Measurements from ENCODE around the gene ZDHHC8.

Gene ZDHHC8

DNA sequence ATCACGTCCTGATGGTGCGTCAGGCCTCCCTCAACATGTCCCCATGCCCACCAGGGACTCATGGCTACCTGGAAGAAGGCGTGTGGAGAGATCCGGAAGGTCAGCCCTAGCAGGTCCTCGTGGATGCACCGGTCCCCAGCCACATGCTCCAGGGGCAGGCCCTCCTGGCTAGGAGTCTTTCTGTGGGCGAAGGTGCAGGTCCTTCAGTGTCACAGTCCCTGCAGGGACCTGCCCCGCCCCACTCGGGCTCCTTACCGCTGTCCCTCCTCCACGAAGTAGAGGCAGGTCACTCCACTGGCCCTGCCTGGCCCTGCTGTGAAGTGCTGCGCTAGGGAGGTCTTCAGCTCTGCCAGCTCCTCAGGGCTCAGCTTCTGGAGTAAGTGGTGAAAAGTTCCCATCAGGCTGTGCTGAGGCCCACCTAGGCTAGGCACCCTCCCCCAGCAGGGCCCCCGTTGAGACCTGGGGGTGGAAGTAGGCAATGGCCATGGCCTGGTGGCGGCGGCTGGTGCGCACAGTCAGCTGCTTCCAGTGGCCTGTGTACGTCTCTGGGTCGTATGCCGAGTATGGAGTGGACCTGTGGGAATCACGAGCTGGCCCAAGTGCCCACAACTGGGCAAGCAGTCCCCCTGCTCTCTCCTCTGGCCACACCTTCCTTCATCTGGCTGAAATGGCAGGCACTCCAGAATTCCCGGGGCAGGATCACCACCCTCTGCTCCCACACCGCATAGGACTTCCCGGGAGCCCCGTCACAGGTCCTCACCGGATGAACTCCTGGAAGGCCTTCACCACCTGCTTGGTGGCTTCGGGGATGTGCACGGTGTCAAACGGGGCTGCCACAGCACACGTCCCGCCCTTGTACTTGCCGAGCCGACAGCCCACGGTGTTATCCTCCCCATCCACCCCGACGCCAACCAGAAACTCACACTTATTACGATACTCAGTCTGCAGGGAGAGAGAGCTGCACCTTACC lies 16.8 kb upstream of the ZDHHC8 start:
- no peak overlapping the region for H3K27ac ChIP-seq (ENCODE audit: low read depth, low read length)
- peaks cover 2 to 41% (median 32%) of the 10 kb centered on the region in 5 donors for H3K4me1 ChIP-seq (ENCODE audit: control insufficient read depth in 5 of 5, insufficient read depth in 5 of 5, low read length in 5 of 5)
- no peaks in the 10 kb centered on the region for H3K9me3 ChIP-seq (ENCODE audit: control insufficient read depth in 5 of 5, low read length in 5 of 5)
- H3K9ac ChIP-seq (ENCODE audit: low read length in 5 of 5) = peak overlapping the region in 1 of 5 donors; percentile 90
- H3K36me3 ChIP-seq (ENCODE audit: control insufficient read depth in 5 of 5, insufficient read depth in 5 of 5, low read length in 5 of 5) = peaks cover 0 to 66% (median 60%) of the 10 kb centered on the region in 5 donors
- H3K4me3 ChIP-seq (ENCODE audit: low read depth in 1 of 5, low read length in 5 of 5) = no peak overlapping the region
- no peaks in the 10 kb centered on the region for H3K27me3 ChIP-seq (ENCODE audit: control insufficient read depth in 5 of 5, insufficient read depth in 4 of 5, low read length in 5 of 5)

DNA sequence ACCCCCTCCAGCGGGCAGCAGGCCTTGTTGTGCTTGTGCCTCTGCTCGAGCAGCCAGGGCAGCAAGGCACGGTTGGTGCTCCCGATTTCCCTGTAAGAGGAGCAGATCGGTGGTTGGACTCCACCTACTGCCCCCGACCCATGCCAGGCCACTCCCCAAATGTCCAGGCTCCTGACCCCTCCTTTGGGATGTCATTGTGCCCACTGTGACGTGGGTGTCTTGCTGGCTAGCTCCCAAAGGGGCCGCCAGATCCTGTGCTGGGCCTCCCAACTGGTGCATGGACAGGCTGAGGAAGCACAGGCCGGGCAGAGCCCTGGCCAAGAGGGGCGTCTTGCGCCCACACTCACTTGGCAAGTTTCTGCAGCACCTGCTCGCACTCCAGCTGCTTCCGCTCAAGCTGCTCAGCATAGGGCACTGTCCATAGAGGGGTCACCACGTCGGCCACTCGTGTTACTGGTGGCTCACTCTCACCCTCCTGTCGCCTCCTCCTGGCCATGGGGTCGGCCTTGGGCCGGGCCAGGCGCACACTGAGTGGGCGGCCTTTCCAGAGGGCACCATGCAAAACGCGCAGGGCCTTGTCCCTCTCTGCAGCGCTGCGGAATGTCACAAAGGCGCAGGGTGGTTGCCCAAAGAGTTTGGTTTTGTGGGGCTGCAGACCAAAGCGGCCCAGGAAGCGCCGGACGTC lies 15.8 kb upstream of the ZDHHC8 start, which contains the start of gene RANBP1:
Gene RANBP1 (plus strand): TSS at position 414 of the 685 bp plus-strand sequence. CDS start 81 bp downstream, at position 495.
- Histone ChIP-seq H3K27me3 (ENCODE audit: control insufficient read depth in 5 of 5, insufficient read depth in 4 of 5, low read length in 5 of 5) (no peaks in the 10 kb centered on the region), H3K9me3 (ENCODE audit: control insufficient read depth in 5 of 5, low read length in 5 of 5) (no peaks in the 10 kb centered on the region), H3K36me3 (ENCODE audit: control insufficient read depth in 5 of 5, insufficient read depth in 5 of 5, low read length in 5 of 5) (peaks cover 0 to 66% (median 58%) of the 10 kb centered on the region in 5 donors), H3K27ac (ENCODE audit: low read depth, low read length) (peak within 1 kb of the TSS; percentile 78), H3K9ac (ENCODE audit: low read length in 5 of 5) (peak within 1 kb of the TSS; percentile 56 to 94 (median 90)), H3K4me1 (ENCODE audit: control insufficient read depth in 5 of 5, insufficient read depth in 5 of 5, low read length in 5 of 5) (peaks cover 2 to 42% (median 38%) of the 10 kb centered on the region in 5 donors), H3K4me3 (ENCODE audit: low read depth in 1 of 5, low read length in 5 of 5) (peak within 1 kb of the TSS; percentile 59 to 92 (median 87))

DNA sequence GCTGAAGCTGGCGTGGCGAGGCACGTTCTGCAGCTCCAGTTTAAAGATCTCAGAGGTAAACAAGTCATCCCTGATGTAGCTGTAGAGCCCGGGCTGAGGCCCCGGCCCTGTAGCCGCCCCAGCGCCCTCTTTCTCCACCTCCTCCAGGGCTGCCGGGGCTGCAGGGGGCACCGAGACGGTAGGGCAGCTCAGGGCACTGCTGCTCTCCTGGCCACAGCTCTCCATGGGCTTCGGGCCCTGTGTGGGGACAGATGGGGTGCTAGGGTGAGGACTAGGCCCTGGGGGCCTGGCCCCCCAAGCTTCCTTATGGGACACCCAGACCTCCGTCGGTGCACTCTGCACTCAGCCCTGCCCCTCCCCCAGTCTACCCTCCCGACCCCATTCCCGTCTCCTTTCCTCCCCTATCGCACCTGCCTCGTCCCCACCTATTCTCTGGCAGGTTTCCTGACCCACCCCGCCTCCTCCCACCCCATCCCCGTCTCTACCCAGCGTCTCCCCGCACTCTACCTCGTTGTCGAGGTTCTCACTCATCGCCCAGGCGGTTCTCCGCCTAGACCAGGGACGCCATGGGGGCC lies 15.1 kb upstream of the ZDHHC8 start:
- H3K9me3 ChIP-seq (ENCODE audit: control insufficient read depth in 5 of 5, low read length in 5 of 5) = no peaks in the 10 kb centered on the region
- peak overlapping the region; percentile 78 for H3K27ac ChIP-seq (ENCODE audit: low read depth, low read length)
- peaks cover 0 to 62% (median 53%) of the 10 kb centered on the region in 5 donors for H3K36me3 ChIP-seq (ENCODE audit: control insufficient read depth in 5 of 5, insufficient read depth in 5 of 5, low read length in 5 of 5)
- peak overlapping the region; percentile 56 to 94 (median 90) for H3K9ac ChIP-seq (ENCODE audit: low read length in 5 of 5)
- no peaks in the 10 kb centered on the region for H3K27me3 ChIP-seq (ENCODE audit: control insufficient read depth in 5 of 5, insufficient read depth in 4 of 5, low read length in 5 of 5)
- peak overlapping the region; percentile 59 to 92 (median 87) for H3K4me3 ChIP-seq (ENCODE audit: low read depth in 1 of 5, low read length in 5 of 5)
- H3K4me1 ChIP-seq (ENCODE audit: control insufficient read depth in 5 of 5, insufficient read depth in 5 of 5, low read length in 5 of 5) = peaks cover 2 to 42% (median 38%) of the 10 kb centered on the region in 5 donors

DNA sequence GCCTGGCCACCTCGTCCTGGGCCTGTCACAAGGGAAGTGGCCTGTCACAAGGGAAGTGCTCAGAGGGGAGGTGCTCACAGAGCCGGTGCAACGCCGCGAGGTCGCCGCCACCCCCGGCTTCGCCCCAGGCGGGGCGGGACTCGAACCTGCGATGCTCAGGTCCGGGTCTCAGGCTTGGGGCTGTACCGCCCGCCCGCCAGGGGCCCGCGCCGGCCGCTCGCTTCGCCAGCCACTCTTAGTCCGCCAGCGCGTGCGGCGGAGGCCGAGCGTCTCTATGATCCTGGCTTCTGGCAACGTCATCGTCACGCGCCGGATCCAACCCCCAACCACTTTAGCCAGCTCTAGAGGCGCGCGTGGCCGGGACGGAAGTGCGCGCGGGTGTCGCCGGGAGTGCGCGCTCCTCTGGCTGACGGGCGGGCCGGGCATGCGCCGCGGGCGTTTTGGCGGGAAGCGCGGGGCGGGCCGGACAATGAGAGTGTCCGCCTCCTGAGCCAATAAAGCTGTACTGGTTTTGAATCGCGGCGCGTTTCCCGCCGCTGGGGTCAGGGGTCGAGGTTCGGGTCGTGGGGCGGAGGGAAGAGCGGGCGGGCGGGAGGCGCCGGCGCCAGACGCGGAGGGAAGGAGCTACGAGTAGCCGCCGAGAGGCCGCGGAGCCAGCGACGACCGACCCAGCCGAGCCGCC lies 14.5 kb upstream of the ZDHHC8 start, which contains the start of gene TRMT2A:
Gene TRMT2A (minus strand): TSS at position 276 of the 682 bp plus-strand sequence. CDS start 320 bp downstream, outside the sequence.
- peak within 1 kb of the TSS; percentile 66 to 92 (median 87) for H3K4me3 ChIP-seq (ENCODE audit: low read depth in 1 of 5, low read length in 5 of 5)
- H3K36me3 ChIP-seq (ENCODE audit: control insufficient read depth in 5 of 5, insufficient read depth in 5 of 5, low read length in 5 of 5) = peaks cover 0 to 63% (median 54%) of the 10 kb centered on the region in 5 donors
- peaks cover 2 to 42% (median 38%) of the 10 kb centered on the region in 5 donors for H3K4me1 ChIP-seq (ENCODE audit: control insufficient read depth in 5 of 5, insufficient read depth in 5 of 5, low read length in 5 of 5)
- H3K27me3 ChIP-seq (ENCODE audit: control insufficient read depth in 5 of 5, insufficient read depth in 4 of 5, low read length in 5 of 5) = no peaks in the 10 kb centered on the region
- H3K27ac ChIP-seq (ENCODE audit: low read depth, low read length) = peak within 1 kb of the TSS; percentile 78
- H3K9me3 ChIP-seq (ENCODE audit: control insufficient read depth in 5 of 5, low read length in 5 of 5) = no peaks in the 10 kb centered on the region
- peak within 1 kb of the TSS; percentile 56 to 94 (median 90) for H3K9ac ChIP-seq (ENCODE audit: low read length in 5 of 5)

DNA sequence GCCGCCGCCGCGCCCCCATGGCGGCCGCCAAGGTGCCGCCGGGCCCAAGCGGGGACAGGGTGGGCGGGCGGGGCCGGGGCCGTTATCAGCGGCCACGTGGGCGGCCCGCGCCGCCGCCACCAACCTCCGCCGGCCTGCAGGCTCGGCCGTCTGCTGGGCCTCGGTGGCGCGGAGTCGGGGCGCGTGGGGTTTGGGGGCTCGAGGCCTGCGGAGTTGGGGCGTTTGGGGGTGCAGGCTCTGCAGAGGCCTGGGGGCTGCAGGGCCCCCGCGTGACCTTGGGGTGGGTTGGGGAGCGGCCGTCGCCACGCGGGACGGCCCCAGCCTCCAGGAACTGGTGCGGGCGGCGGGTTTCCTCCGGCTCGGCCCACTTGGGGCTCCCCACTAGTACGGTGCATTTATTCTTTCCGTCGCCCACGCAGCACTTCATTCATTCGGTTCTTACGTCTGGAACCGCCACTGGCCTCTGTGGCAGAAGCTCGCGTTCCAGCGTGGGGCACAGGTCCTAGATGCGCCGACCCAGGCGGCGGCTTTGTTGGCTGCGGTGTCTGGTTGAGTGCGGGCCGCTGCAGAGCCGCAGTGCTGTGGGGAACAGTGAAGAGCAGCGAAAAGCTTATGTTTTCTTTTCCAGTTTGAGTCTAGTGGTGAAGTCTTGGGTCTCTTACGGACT lies 13.8 kb upstream of the ZDHHC8 start:
- Histone ChIP-seq H3K9ac (ENCODE audit: low read length in 5 of 5) (peak overlapping the region in 4 of 5 donors; percentile 85 to 89 (median 86)), H3K36me3 (ENCODE audit: control insufficient read depth in 5 of 5, insufficient read depth in 5 of 5, low read length in 5 of 5) (peaks cover 0 to 60% (median 52%) of the 10 kb centered on the region in 5 donors), H3K27me3 (ENCODE audit: control insufficient read depth in 5 of 5, insufficient read depth in 4 of 5, low read length in 5 of 5) (no peaks in the 10 kb centered on the region), H3K4me3 (ENCODE audit: low read depth in 1 of 5, low read length in 5 of 5) (peak overlapping the region; percentile 66 to 92 (median 81)), H3K4me1 (ENCODE audit: control insufficient read depth in 5 of 5, insufficient read depth in 5 of 5, low read length in 5 of 5) (peaks cover 2 to 42% (median 37%) of the 10 kb centered on the region in 5 donors), H3K27ac (ENCODE audit: low read depth, low read length) (peak overlapping the region; percentile 67), H3K9me3 (ENCODE audit: control insufficient read depth in 5 of 5, low read length in 5 of 5) (no peaks in the 10 kb centered on the region)

DNA sequence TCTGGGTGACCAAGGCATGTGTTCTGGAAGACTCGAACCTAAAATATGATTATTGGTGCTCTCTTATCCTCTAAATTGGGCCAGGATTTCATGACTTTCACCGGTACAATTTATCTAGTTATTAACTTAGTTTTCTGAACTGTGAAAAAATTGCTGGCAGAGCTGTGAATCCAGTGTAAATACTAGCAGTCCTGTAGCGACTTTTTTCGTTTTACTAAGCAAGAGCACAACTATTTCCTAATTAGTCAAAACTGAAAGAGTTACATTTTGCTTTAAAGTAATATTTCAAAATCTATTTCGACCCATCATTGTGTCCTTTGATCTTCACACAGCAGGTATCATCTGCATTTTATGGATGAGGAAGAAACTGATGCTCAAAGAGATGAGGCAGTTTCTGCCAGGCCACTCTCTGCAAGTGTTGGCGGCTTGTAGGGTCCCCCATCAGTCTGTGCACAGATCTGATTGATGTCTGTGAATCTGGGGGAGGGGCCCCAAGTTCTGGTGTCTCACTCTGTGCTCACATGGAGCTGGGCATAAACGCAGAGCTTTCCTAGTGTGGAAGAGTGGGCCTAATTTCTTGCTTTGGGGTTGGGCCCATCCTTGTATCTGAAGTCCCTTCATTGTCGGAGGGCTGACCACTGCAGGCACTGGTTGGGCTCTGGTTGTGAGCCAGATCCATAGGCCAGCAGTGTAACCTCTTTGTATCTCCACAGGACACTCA lies 13.1 kb upstream of the ZDHHC8 start:
- H3K4me3 ChIP-seq (ENCODE audit: low read depth in 1 of 5, low read length in 5 of 5) = peak overlapping the region; percentile 66 to 92 (median 81)
- no peaks in the 10 kb centered on the region for H3K9me3 ChIP-seq (ENCODE audit: control insufficient read depth in 5 of 5, low read length in 5 of 5)
- peaks cover 2 to 42% (median 37%) of the 10 kb centered on the region in 5 donors for H3K4me1 ChIP-seq (ENCODE audit: control insufficient read depth in 5 of 5, insufficient read depth in 5 of 5, low read length in 5 of 5)
- peak overlapping the region; percentile 67 for H3K27ac ChIP-seq (ENCODE audit: low read depth, low read length)
- H3K27me3 ChIP-seq (ENCODE audit: control insufficient read depth in 5 of 5, insufficient read depth in 4 of 5, low read length in 5 of 5) = no peaks in the 10 kb centered on the region
- H3K9ac ChIP-seq (ENCODE audit: low read length in 5 of 5) = peak overlapping the region in 4 of 5 donors; percentile 85 to 89 (median 86)
- H3K36me3 ChIP-seq (ENCODE audit: control insufficient read depth in 5 of 5, insufficient read depth in 5 of 5, low read length in 5 of 5) = peaks cover 0 to 54% (median 47%) of the 10 kb centered on the region in 5 donors

DNA sequence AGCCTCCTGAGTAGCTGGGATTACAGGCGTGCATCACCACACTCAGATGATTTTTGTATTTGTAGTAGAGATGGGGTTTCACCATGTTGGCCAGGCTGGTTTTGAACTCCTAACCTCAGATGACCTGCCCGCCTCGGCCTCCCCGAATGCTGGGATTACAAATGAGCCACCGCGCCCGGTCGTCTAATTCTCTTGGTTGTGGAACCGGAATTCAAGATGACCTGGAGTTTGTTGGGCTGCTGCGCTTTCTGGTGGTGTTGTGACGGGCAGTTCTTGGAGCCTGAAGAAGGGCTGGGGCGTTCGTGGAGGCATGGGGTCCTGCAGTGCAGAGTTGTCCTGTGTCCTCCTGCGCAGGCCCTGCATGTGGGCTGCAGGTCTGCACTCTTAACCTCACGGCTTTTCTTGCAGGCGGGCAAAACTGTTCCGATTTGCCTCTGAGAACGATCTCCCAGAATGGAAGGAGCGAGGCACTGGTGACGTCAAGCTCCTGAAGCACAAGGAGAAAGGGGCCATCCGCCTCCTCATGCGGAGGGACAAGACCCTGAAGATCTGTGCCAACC lies 9.7 kb upstream of the ZDHHC8 start:
- H3K9me3 ChIP-seq (ENCODE audit: control insufficient read depth in 5 of 5, low read length in 5 of 5) = no peaks in the 10 kb centered on the region
- peaks cover 0 to 63% (median 58%) of the 10 kb centered on the region in 5 donors for H3K36me3 ChIP-seq (ENCODE audit: control insufficient read depth in 5 of 5, insufficient read depth in 5 of 5, low read length in 5 of 5)
- H3K27me3 ChIP-seq (ENCODE audit: control insufficient read depth in 5 of 5, insufficient read depth in 4 of 5, low read length in 5 of 5) = no peaks in the 10 kb centered on the region
- H3K9ac ChIP-seq (ENCODE audit: low read length in 5 of 5) = no peak overlapping the region
- H3K4me1 ChIP-seq (ENCODE audit: control insufficient read depth in 5 of 5, insufficient read depth in 5 of 5, low read length in 5 of 5) = peaks cover 2 to 27% (median 17%) of the 10 kb centered on the region in 5 donors
- no peak overlapping the region for H3K4me3 ChIP-seq (ENCODE audit: low read depth in 1 of 5, low read length in 5 of 5)
- H3K27ac ChIP-seq (ENCODE audit: low read depth, low read length) = no peak overlapping the region

DNA sequence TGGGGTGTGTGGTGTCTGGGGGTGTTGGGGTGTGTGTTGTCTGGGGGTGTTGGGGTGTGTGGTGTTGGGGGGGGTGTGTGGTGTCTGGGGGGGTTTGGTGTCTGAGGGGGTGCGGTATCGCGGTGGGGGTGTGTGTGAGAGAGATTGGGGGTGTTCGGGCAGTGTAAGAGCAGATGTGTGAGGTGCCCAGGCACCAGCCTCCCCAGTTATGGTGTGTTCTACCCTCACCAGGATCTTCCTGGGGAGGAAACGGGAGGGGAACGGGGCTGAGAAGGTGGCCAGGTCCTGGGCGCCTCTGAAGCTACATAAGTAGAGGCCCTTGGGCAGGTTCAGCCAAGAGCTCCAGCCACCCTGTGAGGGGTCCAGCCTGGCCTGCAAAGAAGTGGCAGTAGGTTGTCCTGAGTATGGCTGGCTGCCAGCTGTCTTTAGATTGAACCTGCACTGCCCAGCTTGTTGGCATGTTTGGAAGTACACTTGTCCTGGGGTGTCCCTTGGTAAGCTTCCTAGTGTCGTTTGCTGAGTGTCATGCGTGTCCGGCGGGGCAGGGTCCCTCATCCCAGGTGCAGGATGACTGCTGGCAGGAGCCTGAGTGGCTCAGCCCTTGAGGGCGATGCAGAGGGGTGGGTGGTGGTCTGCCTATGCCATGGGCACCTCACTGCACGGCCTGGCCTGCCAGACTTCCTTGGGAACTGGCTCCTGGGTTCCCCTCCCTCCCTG lies 8.1 kb upstream of the ZDHHC8 start:
- no peaks in the 10 kb centered on the region for H3K9me3 ChIP-seq (ENCODE audit: control insufficient read depth in 5 of 5, low read length in 5 of 5)
- H3K4me3 ChIP-seq (ENCODE audit: low read depth in 1 of 5, low read length in 5 of 5) = no peak overlapping the region
- peaks cover under 1 to 18% (median 8%) of the 10 kb centered on the region in 5 donors for H3K4me1 ChIP-seq (ENCODE audit: control insufficient read depth in 5 of 5, insufficient read depth in 5 of 5, low read length in 5 of 5)
- no peaks in the 10 kb centered on the region for H3K27me3 ChIP-seq (ENCODE audit: control insufficient read depth in 5 of 5, insufficient read depth in 4 of 5, low read length in 5 of 5)
- H3K27ac ChIP-seq (ENCODE audit: low read depth, low read length) = no peak overlapping the region
- H3K36me3 ChIP-seq (ENCODE audit: control insufficient read depth in 5 of 5, insufficient read depth in 5 of 5, low read length in 5 of 5) = peaks cover 0 to 69% (median 64%) of the 10 kb centered on the region in 5 donors
- no peak overlapping the region for H3K9ac ChIP-seq (ENCODE audit: low read length in 5 of 5)

All from subcutaneous abdominal adipose tissue (tissue), 5 donors.